GM12892 (cell line): ENCODE results near the gene CEP57L1.

Experiments used
- DNase-seq: peaks from one replicate; pipeline ENCODE4 v3.0.0; 2011; ENCODE audit not compliant: insufficient read length
- FAIRE-seq: peaks from 2 replicates; lab custom pipeline; 2011; peaks lifted over from hg19 to GRCh38; lab: Jason Lieb, UNC
- POLR2A ChIP-seq: IDR thresholded peaks from 2 replicates; pipeline ENCODE4 v1.6.1; 2011; ENCODE audit warnings: low read depth, low read length, control low read depth
- POLR2AphosphoS5 ChIP-seq: IDR thresholded peaks from 2 replicates; pipeline ENCODE4 v1.6.1; 2011; ENCODE audit warnings: low read depth, low read length, control low read depth
- TAF1 ChIP-seq: IDR thresholded peaks from 2 replicates; pipeline ENCODE4 v1.6.1; 2011; ENCODE audit warnings: low read depth, mild to moderate bottlenecking, control low read depth, low read length, borderline replicate concordance

Gene CEP57L1

DNA sequence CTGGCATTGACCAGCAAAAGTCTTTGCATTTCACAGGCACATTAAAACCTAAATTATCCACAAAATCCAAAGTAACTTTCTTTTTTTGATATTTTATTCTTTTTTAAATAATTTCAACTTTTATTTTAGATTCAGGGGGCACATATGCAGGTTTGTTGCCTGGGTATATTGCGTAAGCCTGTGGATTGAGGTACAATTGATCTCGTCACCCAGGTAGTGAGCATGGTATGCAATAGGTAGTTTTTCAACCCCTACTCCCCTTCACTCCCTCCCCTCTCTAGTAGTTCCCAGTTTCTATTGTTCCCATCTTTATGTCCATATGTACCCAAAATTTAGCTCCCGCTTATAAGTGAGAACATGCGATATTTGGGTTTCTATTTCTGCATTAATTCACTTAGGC, 97.6 kb downstream of the CEP57L1 start:
- TF ChIP-seq POLR2AphosphoS5 (no peak), POLR2A (no peak), TAF1 (no peak)
- FAIRE-seq, result no peak
- no peak for DNase-seq

DNA sequence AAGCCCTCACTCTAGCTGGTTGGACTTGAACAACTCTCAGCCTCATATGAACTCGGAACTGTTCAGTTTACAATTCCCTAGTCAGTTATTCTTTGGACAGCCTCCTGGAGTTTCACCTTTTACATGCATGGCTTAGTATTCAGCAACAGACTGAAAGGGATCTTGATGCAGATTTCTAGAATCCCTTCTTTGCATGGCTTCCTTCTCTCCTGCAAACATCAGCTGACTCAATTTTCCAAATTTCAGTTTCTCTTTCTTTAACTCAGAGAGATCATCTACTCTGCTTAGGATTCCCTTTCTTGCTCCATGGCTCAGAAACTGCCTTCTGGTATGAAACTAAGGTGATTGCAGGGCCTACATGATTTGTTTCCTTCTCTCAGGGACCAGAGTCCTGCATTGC, 99.6 kb downstream of the CEP57L1 start:
- FAIRE-seq (no peak), DNase-seq (no peak)
- TF ChIP-seq POLR2AphosphoS5 (no peak), POLR2A (no peak), TAF1 (no peak)

DNA sequence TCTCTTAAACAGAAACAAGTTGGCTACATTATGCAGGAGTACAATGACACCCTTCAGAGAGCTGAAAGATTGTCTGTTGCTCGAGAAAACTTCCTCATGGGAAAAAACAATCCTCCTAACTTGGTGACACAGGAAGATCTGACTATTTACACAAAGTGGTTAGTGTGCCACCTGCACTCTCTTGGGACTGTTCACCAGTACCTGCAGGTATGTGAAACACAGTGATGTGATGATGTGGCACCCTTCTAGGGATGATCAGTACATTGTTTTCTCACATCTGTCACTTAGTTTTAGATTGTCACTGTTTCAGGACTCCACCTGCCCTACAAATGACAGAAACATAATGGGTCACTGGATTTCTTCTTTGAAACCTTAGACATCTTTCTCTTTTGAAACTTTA, 101.8 kb downstream of the CEP57L1 start:
- DNase-seq (no peak), FAIRE-seq (no peak)
- TF ChIP-seq POLR2A, result no peak
- no peak for TF ChIP-seq TAF1
- no peak for TF ChIP-seq POLR2AphosphoS5

DNA sequence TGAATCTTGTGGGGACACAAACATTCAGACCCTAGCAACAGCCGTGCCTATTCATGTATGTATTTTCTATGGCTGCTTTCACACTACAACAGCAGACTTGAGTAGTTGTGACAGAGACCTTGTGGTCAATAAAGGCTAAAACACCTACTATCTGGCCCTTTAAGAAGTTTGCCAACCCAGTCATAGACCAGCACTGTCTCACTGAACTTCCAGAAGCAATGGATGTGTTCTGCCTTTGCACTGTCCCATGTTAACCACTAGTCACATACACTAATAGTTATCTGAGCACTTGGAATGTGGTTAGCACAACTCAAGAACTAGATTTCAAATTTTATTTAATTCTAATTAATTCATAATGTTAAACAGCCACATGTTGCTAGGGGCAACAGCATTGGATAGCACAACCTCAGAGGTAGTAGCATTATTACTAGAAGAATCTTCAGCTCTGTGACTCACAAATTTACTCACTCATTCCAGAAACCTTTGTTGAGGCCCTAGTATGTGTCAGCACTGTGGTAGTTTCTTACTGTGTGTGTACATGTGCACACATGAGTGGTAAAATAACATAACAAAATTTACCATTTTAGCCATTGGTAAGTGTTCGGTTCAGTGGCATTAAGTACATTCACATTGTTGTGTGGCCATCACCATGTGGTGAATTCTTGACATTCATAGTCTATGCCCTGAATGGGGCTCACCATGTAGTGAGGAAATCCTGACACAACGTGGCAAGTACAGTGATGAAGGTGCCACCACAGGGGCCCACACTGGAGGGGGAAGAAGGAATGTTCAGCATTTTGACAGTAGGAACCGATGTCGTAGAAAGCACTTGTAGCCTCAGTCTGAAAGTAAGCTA, 107.3 kb downstream of the CEP57L1 start:
- DNase-seq (no peak), FAIRE-seq (no peak)
- TF ChIP-seq POLR2AphosphoS5, result no peak
- TF ChIP-seq TAF1, result no peak
- TF ChIP-seq POLR2A, result no peak

DNA sequence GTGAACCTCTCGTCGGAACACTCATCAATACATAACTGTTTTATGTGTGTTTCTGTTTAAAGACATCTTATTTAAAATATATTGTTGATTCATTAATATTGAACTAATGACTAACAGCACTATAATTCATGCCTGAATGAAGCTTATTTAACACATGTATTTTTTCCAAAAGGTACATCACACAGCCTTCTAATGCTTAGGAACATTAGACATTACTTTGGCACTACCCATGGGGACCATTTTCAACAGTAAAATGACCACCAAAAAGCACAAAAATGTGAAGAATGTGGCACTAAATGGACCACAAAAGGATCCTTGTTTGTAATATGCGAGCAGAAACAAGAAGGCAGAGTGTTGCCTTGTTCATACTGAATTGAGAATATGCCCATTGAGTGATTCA, 109.2 kb downstream of the CEP57L1 start:
- DNase-seq (no peak), FAIRE-seq (no peak)
- TF ChIP-seq POLR2A, result no peak
- TF ChIP-seq TAF1, result no peak
- TF ChIP-seq POLR2AphosphoS5, result no peak

DNA sequence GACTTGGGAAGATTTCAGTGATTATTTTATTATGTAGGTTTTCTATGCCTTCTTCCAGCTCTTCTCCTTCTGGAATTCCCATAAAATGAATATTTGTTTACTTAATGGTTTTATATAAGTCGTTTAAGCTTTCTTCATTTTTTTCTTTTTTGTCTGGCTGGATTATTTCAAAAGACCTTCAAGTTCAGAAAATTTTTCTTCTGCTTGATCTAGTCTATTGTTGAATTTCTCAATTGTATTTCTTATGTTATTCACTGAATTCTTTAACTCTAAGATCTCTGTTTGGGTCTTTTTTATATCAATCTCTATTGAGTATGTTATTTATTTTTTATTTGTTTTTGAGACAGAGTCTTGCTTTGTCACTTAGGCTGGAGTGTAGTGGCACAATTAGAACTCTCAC, 117.4 kb downstream of the CEP57L1 start:
- no peak for DNase-seq

More for the DNA sequence above, 117.4 kb downstream of the CEP57L1 start:
- TF ChIP-seq TAF1, result no peak
- TF ChIP-seq POLR2AphosphoS5, result no peak
- TF ChIP-seq POLR2A, result no peak
- no peak for FAIRE-seq
